ENCODE results near the gene C19orf12.

The C19orf12 gene

GRCh38 chr19:29702161-29702962 is 12.7 kb downstream of the C19orf12 start:
- H3K4me1 ChIP-seq (ENCODE audit: low read length): no peaks in the 10 kb centered on the region
- H3K4me2 ChIP-seq (ENCODE audit: low read depth, low read length): no peak overlapping the region
- H3K27ac ChIP-seq (ENCODE audit: low read length): no peak overlapping the region
- no peak overlapping the region for H3K9ac ChIP-seq (ENCODE audit: low read length)
- DNase-seq: no peak
- TF ChIP-seq, protein P1, sequence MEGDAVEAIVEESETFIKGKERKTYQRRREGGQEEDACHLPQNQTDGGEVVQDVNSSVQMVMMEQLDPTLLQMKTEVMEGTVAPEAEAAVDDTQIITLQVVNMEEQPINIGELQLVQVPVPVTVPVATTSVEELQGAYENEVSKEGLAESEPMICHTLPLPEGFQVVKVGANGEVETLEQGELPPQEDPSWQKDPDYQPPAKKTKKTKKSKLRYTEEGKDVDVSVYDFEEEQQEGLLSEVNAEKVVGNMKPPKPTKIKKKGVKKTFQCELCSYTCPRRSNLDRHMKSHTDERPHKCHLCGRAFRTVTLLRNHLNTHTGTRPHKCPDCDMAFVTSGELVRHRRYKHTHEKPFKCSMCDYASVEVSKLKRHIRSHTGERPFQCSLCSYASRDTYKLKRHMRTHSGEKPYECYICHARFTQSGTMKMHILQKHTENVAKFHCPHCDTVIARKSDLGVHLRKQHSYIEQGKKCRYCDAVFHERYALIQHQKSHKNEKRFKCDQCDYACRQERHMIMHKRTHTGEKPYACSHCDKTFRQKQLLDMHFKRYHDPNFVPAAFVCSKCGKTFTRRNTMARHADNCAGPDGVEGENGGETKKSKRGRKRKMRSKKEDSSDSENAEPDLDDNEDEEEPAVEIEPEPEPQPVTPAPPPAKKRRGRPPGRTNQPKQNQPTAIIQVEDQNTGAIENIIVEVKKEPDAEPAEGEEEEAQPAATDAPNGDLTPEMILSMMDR (IDR thresholded peaks at IDR 0.05; ENCODE audit: low read length): no peak
- H3K27me3 ChIP-seq (replicated peaks; ENCODE audit: insufficient read depth, low read length): no peaks in the 10 kb centered on the region
- H3K4me3 ChIP-seq (ENCODE audit: low read length): no peak overlapping the region
- no peaks in the 10 kb centered on the region for H3K79me2 ChIP-seq (ENCODE audit: low read length)
- no peaks in the 10 kb centered on the region for H3K36me3 ChIP-seq (replicated peaks; ENCODE audit: insufficient read depth, low read length)
- H3F3A ChIP-seq (ENCODE audit: insufficient read depth, low read length): no peaks in the 10 kb centered on the region
- H3K9me2 ChIP-seq (replicated peaks; ENCODE audit: insufficient read depth, low read length): no peaks in the 10 kb centered on the region
- H3K9me3 ChIP-seq (replicated peaks; ENCODE audit: insufficient read depth, low read length): no peaks in the 10 kb centered on the region
- no peak overlapping the region for H2AFZ ChIP-seq (ENCODE audit: low read length)
- no peaks in the 10 kb centered on the region for H4K20me1 ChIP-seq (ENCODE audit: insufficient read depth, low read length)

GRCh38 chr19:29700498-29700897 is 14.6 kb downstream of the C19orf12 start:
- TF ChIP-seq EZH2phosphoT487 (IDR thresholded peaks at IDR 0.05; ENCODE audit: low read length) (no peak), EZH2 (optimal IDR thresholded peaks at IDR 0.05; ENCODE audit: low read depth, low read length) (no peak)
- TF ChIP-seq, protein P1 (IDR thresholded peaks at IDR 0.05; ENCODE audit: low read length): no peak
- no peak overlapping the region for H3K4me3 ChIP-seq (ENCODE audit: low read length)
- no peak overlapping the region for H3K4me2 ChIP-seq (ENCODE audit: low read depth, low read length)
- H2AFZ ChIP-seq (ENCODE audit: low read length): no peak overlapping the region
- H3K79me2 ChIP-seq (ENCODE audit: low read length): no peaks in the 10 kb centered on the region
- H3K27ac ChIP-seq (ENCODE audit: low read length): no peak overlapping the region
- no peak overlapping the region for H3K9ac ChIP-seq (ENCODE audit: low read length)
- H4K20me1 ChIP-seq (ENCODE audit: insufficient read depth, low read length): no peaks in the 10 kb centered on the region
- H3K9me3 ChIP-seq (replicated peaks; ENCODE audit: insufficient read depth, low read length): no peaks in the 10 kb centered on the region
- H3K27me3 ChIP-seq (replicated peaks; ENCODE audit: insufficient read depth, low read length): no peaks in the 10 kb centered on the region
- no peaks in the 10 kb centered on the region for H3F3A ChIP-seq (ENCODE audit: insufficient read depth, low read length)
- DNase-seq: no peak
- H3K4me1 ChIP-seq (ENCODE audit: low read length): no peaks in the 10 kb centered on the region
- no peaks in the 10 kb centered on the region for H3K36me3 ChIP-seq (replicated peaks; ENCODE audit: insufficient read depth, low read length)
- no peaks in the 10 kb centered on the region for H3K9me2 ChIP-seq (replicated peaks; ENCODE audit: insufficient read depth, low read length)

DNA sequence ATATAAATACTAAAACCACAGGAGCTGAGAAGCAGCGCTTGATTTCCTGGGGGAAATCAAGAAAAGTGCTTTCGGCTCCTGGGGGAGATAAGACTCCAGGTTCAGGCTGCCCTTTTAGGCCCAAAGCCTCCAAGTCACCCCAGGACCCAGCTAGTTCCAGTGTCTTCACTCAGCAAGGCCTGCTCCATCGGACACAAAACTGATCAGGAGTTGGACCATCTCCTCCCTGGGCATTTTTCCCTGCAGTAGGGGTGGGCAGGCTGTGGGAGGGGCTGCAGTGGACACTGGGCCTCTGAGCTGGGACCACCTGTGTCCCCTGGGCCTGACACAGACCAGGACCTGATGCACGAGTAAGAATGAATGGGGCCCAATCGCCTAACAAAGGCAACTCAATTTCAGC is 15.2 kb downstream of the C19orf12 start:
- Histone ChIP-seq H3K4me3 (ENCODE audit: low read length) (no peak overlapping the region), H3K79me2 (ENCODE audit: low read length) (no peaks in the 10 kb centered on the region), H2AFZ (ENCODE audit: low read length) (no peak overlapping the region), H3K4me1 (ENCODE audit: low read length) (no peaks in the 10 kb centered on the region), H3K9ac (ENCODE audit: low read length) (no peak overlapping the region), H3F3A (ENCODE audit: insufficient read depth, low read length) (no peaks in the 10 kb centered on the region), H3K9me2 (replicated peaks; ENCODE audit: insufficient read depth, low read length) (no peaks in the 10 kb centered on the region), H3K9me3 (replicated peaks; ENCODE audit: insufficient read depth, low read length) (no peaks in the 10 kb centered on the region), H3K4me2 (ENCODE audit: low read depth, low read length) (no peak overlapping the region), H3K36me3 (replicated peaks; ENCODE audit: insufficient read depth, low read length) (no peaks in the 10 kb centered on the region), H4K20me1 (ENCODE audit: insufficient read depth, low read length) (no peaks in the 10 kb centered on the region), H3K27ac (ENCODE audit: low read length) (no peak overlapping the region), H3K27me3 (replicated peaks; ENCODE audit: insufficient read depth, low read length) (no peaks in the 10 kb centered on the region)
- DNase-seq: no peak
- TF ChIP-seq, protein P1 (IDR thresholded peaks at IDR 0.05; ENCODE audit: low read length): no peak
- TF ChIP-seq EZH2phosphoT487 (IDR thresholded peaks at IDR 0.05; ENCODE audit: low read length) (no peak), EZH2 (optimal IDR thresholded peaks at IDR 0.05; ENCODE audit: low read depth, low read length) (no peak)
